HG02884 (cell line): Measurements from ENCODE around the gene HELZ.
"Not testable (repeated sequence)": the region's sequence is repeated elsewhere in the genome, so short reads cannot be mapped to it uniquely, and the experiment has no call there.

Source experiments
- ATAC-seq: cut with Tn5 transposase; IDR thresholded peaks from one replicate; pipeline ENCODE4 v1.9.1; 2021; ENCODE audit warnings: mild to moderate bottlenecking, moderate library complexity; ENCODE audit not compliant: unreplicated experiment

The HELZ gene

GRCh38 chr17:67148352-67148751 is 96.6 kb downstream of the HELZ start:
- no peak for ATAC-seq

- ATAC-seq: no peak
Measured at GRCh38 chr17:67145183-67145805, 99.7 kb downstream of the HELZ start.

GRCh38 chr17:67143318-67143717 is 101.7 kb downstream of the HELZ start:
- ATAC-seq: no peak

DNA sequence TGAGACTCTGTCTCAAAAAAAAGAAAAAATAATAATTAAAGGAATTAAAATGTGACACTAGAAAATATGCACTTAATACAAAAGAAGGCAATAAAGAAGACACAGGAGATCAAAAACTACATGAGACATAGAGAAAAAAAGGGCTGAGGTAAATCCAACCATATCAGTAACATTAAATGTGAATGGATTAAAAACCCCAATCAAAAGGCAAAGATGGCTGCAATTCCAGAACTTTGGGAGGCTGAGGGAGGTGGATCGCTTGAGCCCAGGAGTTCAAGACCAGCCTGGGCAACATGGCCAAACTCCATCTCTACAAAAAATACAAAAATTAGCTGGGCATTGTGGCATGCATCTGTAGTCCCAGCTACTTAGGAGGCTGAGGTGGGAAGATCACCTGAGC is 103.0 kb downstream of the HELZ start:
- not testable (repeated sequence) for ATAC-seq

GRCh38 chr17:67139784-67140665 is 105.0 kb downstream of the HELZ start:
- ATAC-seq: no peak

- ATAC-seq: no peak
Measured at GRCh38 chr17:67139289-67139688, 105.7 kb downstream of the HELZ start.

- no peak for ATAC-seq
Measured at GRCh38 chr17:67138392-67138791, 106.6 kb downstream of the HELZ start.

DNA sequence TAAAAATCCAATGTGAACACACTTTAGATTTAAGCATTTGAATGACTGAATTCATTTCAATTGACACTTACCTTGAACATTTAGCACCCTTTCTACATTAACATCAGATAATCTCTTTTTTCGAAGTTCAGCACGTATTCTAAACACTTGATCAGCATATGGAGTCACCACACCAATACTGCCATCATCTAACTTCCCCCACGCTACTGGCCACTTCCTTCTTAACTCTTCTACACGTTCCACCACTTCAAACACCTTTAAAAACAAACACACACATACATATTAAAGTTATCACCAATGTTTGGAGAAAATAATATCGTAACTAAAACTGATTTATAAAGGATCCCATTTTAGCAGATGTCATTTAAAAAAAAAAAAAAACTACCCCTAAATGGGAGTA is 107.1 kb downstream of the HELZ start:
- ATAC-seq: no peak

DNA sequence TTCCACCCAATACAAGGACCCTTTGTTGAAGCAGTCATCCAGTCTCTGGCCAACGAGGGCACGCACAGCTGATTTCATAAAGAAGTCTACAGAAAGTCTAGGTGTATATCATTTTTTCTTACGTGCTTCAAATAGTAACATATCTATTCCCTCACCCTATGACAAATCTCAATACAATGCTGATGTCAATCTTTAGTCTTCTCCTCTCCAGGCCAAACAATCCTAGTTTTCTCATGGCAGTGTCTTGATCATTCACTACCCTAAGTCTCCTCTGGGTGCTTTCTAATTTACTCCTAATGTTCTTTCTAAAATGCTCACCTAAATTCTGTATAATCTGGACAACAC is 108.0 kb downstream of the HELZ start:
- no peak for ATAC-seq

- ATAC-seq: no peak
Measured at GRCh38 chr17:67136191-67137025, 108.6 kb downstream of the HELZ start.

- ATAC-seq: no peak
Measured at GRCh38 chr17:67133161-67133560, 111.8 kb downstream of the HELZ start.

DNA sequence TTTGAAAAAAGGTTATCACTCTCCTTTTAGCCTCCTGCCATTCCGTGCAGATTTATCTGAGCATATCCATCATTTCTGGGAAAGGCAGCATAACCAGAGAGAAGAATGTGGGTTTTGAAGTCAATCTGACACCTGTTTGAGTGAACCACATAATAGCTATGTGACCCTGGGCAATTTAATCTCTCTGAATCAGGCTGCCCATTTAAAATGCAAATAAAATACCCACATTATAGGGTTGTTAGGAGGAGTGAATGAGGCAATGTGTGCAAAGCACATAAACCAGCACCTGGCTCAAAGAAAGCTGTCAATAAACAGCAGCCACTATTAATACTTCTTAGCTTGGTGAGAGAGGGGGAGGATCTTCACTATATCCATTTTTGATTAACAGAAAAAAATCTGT is 112.6 kb downstream of the HELZ start:
- no peak for ATAC-seq

DNA sequence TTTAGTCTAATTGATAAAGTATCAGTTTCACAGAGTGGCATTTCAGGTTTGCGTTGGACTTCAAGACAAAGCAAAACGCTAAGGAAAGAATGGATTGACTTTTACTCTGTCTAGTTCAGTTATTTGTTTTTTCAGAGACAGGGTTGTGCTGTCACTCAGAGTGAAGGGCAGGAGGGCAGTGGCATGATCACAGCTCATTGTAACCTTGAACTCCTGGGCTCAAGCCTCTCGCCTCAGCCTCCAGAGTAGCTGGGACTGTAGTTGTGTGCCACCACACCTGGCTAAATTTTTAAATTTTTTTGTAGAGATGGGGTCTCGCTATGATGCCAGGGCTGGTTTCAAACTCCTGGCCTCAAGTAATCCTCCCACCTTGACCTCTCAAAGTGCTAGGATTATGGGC is 114.2 kb downstream of the HELZ start:
- ATAC-seq: no peak

- ATAC-seq: no peak
Measured at GRCh38 chr17:67129283-67129682, 115.7 kb downstream of the HELZ start.

DNA sequence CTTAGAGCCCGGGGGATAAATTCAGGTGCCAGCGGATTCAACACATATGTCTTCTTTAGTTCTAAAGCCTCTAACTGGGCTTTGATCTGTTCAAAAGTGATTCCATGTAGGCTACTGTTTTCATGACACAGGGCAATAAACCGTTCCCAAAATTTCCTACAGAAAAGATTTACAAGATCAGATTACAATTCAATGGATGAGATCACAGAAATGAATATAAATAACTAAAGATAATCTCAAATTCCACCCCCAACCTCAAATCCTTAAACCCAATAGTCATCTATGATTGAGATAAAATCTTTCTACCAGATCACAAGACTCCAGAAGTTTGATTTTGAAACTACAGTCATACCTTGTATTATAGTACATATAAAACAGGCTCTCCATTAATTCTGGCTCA is 116.3 kb downstream of the HELZ start:
- no peak for ATAC-seq

- no peak for ATAC-seq
Measured at GRCh38 chr17:67127925-67128324, 117.1 kb downstream of the HELZ start.

GRCh38 chr17:67126983-67127382 is 118.0 kb downstream of the HELZ start:
- ATAC-seq: no peak

DNA sequence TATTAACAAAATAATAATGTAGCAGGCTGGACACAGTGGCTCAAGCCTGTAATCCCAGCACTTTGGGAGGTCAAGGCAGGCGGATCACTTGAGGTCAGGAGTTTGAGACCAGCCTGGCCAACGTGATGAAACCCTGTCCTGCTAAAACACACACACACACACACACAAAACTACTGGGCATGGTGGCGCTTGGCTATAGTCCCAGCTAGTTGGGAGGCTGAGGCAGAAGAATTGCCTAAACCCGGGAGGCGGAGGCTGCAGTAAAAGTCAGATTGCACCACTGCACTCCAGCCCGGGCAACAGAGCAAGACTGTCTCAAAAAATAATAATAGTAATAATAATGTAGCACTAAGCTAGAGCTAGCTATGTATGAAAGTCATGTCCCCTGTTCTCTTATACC is 118.5 kb downstream of the HELZ start:
- ATAC-seq: not testable (repeated sequence)

DNA sequence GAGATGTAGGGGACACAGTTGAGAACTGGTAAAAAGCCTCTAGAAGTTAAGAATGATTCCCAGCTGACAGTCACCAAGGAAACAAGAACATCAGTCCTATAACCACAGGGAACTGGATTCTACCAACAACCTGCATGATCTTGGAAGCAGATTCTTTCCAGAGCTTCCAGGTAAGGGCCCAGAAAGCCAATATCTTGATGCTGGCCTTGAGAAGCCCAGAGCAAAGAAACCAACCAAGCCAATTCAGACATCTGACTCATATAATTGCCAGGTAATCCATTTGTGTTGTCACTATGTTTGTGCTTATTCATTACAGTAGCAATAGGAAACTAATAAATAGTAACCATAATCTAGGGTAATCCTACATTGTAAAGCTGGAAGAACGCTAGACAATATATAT is 119.1 kb downstream of the HELZ start:
- no peak for ATAC-seq

DNA sequence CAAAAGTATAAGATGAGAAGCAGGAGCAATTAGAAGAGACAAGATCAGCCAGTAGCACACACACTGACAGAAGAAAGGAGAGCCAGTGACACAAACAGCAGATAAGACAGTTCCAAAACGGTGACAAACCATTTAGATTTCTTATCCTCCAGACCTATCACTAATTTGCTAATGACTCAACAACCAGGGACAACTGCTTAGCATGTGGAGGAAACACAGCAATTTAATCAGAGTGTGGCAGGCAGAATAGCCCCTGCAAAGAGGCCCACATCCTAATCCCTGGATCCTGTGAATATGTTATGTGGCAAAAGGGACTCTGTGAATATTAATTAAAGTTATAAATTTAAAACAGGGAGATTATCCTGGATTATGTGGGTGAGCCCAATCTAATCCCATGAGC is 119.6 kb downstream of the HELZ start:
- no peak for ATAC-seq

DNA sequence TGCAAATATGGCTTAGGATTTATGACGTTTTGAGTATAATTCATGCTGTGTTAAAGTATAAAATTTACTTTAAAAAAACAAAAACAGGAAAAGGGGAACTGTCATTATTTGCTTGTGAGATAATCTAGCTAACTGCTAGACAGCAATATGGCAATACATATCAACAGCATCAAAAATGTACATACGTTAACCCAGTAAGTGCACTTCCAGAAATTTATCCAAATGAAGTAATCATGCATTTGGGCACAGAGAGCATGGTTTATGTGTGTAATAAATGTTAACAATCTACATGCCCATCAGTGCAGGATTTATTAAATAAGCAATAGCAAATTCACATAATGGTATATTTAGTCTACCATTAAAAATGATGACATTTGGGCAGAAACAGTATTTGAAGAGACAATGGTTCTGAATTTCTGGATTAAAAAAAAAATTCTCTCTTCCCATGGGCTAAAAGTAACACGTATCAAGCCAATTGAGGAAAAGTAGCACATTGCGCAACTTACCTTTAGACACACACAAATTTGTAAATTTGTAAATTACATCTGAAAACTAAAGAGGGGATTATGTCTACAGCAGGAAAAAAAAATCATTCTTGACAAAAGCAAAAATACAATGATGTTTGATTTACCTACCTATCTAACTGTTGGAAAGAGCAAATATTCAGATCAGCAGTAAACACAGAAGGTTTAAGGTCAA is 120.4 kb downstream of the HELZ start:
- ATAC-seq: no peak
